HEK293 (cell line): Measurements from ENCODE around the gene UPP1.

Experiments
- ATF2 ChIP-seq: fragments of 450-650 bp; formaldehyde crosslinking; IDR thresholded peaks from 2 replicates; pipeline ENCODE4 v1.5.1; 2016; ENCODE audit warnings: missing biosample characterization, missing genetic modification characterization, low read depth
- CTCF ChIP-seq: fragments of 450-650 bp; formaldehyde crosslinking; IDR thresholded peaks from 2 replicates; pipeline ENCODE4 v1.5.1; 2016; ENCODE audit warnings: missing biosample characterization, missing genetic modification characterization
- PRDM10 ChIP-seq: fragments of 450-650 bp; formaldehyde crosslinking; IDR thresholded peaks from 2 replicates; pipeline ENCODE4 v1.5.1; 2016; ENCODE audit warnings: missing biosample characterization, missing genetic modification characterization
- REPIN1 ChIP-seq: fragments of 450-650 bp; formaldehyde crosslinking; IDR thresholded peaks from 2 replicates; pipeline ENCODE4 v1.5.1; 2017; ENCODE audit warnings: missing biosample characterization, missing genetic modification characterization, low read depth
- ZNF174 ChIP-seq: fragments of 450-650 bp; formaldehyde crosslinking; IDR thresholded peaks from 2 replicates; pipeline ENCODE4 v1.5.0; 2017; ENCODE audit warnings: missing biosample characterization, mild to moderate bottlenecking, missing genetic modification characterization
- ZNF274 ChIP-seq, 2 experiments: fragments of 200-500 bp in 1 of 2; fragments of 450-650 bp in 1 of 2; sonication (Bioruptor generic) in 1 of 2; formaldehyde crosslinking in 1 of 2; IDR thresholded peaks; 2 replicates each; pipeline versions ENCODE4 v1.5.1 to v1.6.1; 2014 to 2016; ENCODE audit warnings: borderline replicate concordance in 1 of 2, inconsistent platforms in 1 of 2, low read length in 1 of 2, missing biosample characterization in 1 of 2, missing genetic modification characterization in 1 of 2
- ZNF280C ChIP-seq: fragments of 450-650 bp; formaldehyde crosslinking; IDR thresholded peaks from 2 replicates; pipeline ENCODE4 v1.5.1; 2016; ENCODE audit warnings: missing biosample characterization, missing genetic modification characterization
- ZNF37A ChIP-seq: fragments of 450-650 bp; IDR thresholded peaks from 2 replicates; pipeline ENCODE4 v1.5.1; 2018; ENCODE audit warnings: missing biosample characterization, missing genetic modification characterization
- ZNF416 ChIP-seq: fragments of 450-650 bp; formaldehyde crosslinking; IDR thresholded peaks from 2 replicates; pipeline ENCODE4 v1.5.1; 2016; ENCODE audit warnings: missing biosample characterization, missing genetic modification characterization
- ZNF48 ChIP-seq: fragments of 450-650 bp; formaldehyde crosslinking; IDR thresholded peaks from 2 replicates; pipeline ENCODE4 v1.5.1; 2016; ENCODE audit warnings: missing biosample characterization, missing genetic modification characterization
- ZNF530 ChIP-seq: fragments of 450-650 bp; formaldehyde crosslinking; IDR thresholded peaks from 2 replicates; pipeline ENCODE4 v1.5.1; 2016; ENCODE audit warnings: low read depth, missing biosample characterization, missing genetic modification characterization
- ZNF621 ChIP-seq: fragments of 450-650 bp; formaldehyde crosslinking; IDR thresholded peaks from 2 replicates; pipeline ENCODE4 v1.5.1; 2017; ENCODE audit warnings: missing biosample characterization, missing genetic modification characterization
- ZNF624 ChIP-seq: fragments of 450-650 bp; formaldehyde crosslinking; IDR thresholded peaks from 2 replicates; pipeline ENCODE4 v1.5.1; 2017; ENCODE audit warnings: missing biosample characterization, missing genetic modification characterization
- ZSCAN4 ChIP-seq: fragments of 450-650 bp; formaldehyde crosslinking; IDR thresholded peaks from 2 replicates; pipeline ENCODE4 v1.5.1; 2017; ENCODE audit warnings: missing biosample characterization, missing genetic modification characterization

GRCh38 chr7:48102530-48102929, 13.5 kb downstream of the UPP1 start:
- TF ChIP-seq REPIN1 (no peak), ZNF37A (tag by site-specific recombination) (no peak), ZNF530 (tag by site-specific recombination) (no peak), ATF2 (tag by site-specific recombination) (no peak), ZNF274 (IDR thresholded peaks at IDR 0.05; ENCODE audit: low read length) (no peak), ZNF274 (tag by site-specific recombination; IDR thresholded peaks at IDR 0.05; ENCODE audit: borderline replicate concordance) (no peak), PRDM10 (tag by site-specific recombination) (no peak), ZNF174 (no peak), ZNF621 (tag by site-specific recombination) (no peak), ZNF416 (no peak), ZNF624 (tag by site-specific recombination) (no peak), ZNF48 (tag by site-specific recombination) (no peak), ZSCAN4 (no peak), CTCF (tag by site-specific recombination) (no peak), ZNF280C (no peak)
